ENCODE data around the gene KLK14.

The KLK14 gene, protein sequence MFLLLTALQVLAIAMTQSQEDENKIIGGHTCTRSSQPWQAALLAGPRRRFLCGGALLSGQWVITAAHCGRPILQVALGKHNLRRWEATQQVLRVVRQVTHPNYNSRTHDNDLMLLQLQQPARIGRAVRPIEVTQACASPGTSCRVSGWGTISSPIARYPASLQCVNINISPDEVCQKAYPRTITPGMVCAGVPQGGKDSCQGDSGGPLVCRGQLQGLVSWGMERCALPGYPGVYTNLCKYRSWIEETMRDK

DNA sequence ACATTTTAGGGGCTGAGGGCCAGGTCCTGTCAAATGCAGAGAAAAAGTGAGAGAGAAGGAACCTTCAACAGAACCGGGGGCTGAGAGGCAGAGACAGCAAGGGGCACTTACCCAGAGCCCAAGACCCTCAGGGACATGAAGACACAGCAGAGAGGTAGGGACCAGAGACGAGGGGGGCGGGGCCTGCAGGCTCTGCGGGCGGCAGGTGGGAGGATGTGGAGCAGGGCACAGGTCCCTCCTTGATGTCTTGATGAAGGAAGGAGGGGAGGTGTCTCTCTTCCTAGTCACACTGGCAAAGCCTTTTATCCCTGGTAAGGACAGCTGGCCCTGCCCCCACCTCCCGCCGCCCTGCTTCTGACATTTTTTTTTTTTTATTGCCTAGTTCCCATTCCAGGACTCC is at the start of gene KLK14:
Gene KLK14 (minus strand): TSS at position 277 of the 400 bp plus-strand sequence. CDS start 273 bp downstream, at position 4.
- DNase-seq = no peak

DNA sequence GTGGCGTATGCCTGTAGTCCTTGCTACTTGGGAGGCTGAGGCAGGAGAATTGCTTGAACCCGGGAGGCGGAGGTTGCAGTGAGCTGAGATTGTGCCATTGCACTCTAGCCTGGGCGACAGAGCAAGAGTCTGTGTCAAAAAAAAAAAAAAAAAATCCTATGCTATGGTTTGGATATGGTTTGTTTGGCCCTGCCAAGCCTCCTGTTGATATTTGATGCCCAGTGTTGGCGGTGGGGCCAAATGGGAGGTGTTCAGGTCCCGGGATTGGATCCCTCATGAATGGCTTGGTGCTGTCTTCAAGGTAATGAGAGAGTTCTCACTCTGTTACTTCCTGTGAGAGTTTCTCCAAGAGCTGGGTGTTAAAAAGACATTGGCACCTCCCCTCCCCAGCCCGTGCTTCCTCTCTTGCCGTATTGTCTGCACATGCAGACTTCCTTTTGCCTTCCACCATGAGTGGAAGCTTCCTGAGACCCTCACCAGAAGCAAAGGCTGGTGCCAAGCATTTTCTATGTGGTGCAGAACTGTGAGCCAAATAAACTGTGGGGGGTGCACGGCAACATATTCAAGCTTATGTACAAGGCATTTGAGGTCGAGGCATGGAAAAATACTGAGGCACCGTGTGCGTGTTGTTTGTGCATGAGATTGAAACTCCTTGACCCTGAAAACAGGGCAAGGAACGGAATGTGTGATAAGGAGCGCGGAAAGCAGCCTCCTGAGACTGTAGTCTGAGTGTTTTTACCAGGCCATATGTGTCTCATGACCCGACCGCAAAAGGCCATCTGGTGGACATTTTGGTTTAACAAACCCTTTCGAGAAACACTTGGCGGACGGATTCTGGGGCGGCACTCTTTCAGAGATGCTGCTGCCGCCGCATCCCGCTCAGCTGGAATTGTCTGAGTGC is 49.3 kb upstream of the KLK14 start:
- DNase-seq = peak in 1 of 56 donors; percentile 50

DNA sequence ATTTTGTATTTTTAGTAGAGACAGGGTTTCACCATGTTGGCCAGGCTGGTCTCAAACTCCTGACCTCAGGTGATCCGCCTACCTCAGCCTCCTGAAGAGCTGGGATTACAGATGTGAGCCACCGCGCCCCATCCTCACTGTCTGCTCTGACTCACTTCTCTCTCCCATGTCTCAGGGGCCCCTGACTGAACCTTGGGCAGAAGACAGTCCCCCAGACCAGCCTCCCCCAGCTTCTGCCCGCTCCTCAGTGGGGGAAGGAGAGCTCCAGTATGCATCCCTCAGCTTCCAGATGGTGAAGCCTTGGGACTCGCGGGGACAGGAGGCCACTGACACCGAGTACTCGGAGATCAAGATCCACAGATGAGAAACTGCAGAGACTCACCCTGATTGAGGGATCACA is 47.0 kb upstream of the KLK14 start:
- no peak for DNase-seq

DNA sequence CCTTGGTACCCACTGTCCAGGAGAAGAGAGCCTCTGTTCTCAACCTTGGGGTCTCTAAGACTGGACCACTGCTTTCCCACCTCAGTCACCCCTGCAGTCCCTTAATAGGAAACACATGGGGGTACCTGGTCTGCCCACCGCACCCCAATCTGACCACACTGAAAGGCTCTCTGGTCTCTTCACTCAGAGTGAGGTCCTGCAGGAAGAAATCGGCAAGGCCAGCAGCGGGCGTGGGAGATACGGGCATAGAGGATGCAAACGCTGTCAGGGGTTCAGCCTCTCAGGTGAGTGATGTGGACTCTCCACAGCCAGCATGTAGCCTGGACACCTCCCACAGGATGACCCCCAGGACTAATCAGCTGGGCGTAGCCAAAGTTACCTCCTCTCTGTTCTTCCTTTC is 45.5 kb upstream of the KLK14 start:
- DNase-seq = no peak

DNA sequence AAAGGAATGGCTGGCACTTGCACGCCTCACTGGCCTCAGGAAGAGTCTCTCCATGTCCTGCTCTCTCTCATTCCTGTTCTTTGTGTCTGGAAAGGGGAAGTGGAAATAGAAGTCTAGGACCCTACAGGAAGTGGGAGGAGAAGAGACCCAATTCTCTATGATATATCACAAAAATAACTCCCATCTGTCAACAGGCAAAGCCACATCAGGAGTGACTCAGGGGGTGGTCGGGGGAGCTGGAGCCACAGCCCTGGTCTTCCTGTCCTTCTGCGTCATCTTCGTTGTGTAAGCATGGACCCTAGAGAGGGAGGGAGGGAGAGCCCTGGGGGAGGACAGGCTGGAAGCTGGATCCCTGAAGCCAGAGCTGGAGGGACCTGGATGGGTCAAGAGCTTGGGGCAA is 45.1 kb upstream of the KLK14 start:
- peak in 2 of 56 donors; percentile 11 to 14 for DNase-seq

DNA sequence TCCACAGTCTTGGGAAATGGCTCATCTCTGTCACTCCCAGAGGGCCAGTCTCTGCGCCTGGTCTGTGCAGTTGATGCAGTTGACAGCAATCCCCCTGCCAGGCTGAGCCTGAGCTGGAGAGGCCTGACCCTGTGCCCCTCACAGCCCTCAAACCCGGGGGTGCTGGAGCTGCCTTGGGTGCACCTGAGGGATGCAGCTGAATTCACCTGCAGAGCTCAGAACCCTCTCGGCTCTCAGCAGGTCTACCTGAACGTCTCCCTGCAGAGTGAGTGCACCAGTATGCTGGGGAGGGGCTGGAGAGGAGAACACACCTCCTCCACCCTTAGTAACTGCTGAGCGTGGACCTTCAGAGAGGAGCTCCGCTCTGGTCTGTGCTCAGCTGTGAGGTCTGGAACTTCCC is 44.3 kb upstream of the KLK14 start:
- DNase-seq = no peak

DNA sequence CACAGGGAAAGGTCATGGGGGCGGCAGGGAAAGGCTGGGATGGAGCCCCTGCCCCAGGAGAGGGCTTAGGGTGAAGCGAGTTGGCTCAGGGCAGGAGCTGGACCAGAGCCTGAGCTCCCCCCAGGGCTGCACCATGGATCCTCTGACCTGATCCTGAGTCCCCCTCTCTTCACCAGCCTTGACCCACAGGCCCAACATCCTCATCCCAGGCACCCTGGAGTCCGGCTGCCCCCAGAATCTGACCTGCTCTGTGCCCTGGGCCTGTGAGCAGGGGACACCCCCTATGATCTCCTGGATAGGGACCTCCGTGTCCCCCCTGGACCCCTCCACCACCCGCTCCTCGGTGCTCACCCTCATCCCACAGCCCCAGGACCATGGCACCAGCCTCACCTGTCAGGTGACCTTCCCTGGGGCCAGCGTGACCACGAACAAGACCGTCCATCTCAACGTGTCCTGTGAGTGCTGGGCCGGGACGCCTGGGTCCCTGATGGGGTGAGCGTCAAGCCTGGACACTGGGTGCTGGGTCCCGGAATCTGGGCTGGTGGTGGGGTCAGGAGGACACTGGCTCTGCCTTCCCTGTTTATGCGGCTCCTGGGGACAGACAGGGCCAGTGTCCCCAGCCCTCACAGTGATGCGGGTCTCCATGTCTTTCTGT is 42.9 kb upstream of the KLK14 start:
- DNase-seq = no peak

DNA sequence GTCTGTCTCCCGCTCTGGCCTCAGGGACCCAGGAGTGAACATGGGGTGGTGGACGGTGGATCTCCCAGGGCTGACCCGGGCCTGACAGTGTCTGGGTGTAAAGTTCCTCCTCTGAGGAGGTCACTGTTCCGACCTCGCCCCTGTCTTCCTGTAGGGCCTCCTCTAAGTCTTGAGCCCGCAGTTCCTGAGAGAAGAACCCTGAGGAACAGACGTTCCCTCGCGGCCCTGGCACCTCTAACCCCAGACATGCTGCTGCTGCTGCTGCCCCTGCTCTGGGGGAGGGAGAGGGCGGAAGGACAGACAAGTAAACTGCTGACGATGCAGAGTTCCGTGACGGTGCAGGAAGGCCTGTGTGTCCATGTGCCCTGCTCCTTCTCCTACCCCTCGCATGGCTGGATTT is 42.0 kb upstream of the KLK14 start, which contains the start of gene SIGLEC9:
Gene SIGLEC9 (plus strand): TSS at position 178 of the 400 bp plus-strand sequence. CDS start 69 bp downstream, at position 247.
- peak in 9 of 56 donors; percentile 20 to 46 (median 27) for DNase-seq

DNA sequence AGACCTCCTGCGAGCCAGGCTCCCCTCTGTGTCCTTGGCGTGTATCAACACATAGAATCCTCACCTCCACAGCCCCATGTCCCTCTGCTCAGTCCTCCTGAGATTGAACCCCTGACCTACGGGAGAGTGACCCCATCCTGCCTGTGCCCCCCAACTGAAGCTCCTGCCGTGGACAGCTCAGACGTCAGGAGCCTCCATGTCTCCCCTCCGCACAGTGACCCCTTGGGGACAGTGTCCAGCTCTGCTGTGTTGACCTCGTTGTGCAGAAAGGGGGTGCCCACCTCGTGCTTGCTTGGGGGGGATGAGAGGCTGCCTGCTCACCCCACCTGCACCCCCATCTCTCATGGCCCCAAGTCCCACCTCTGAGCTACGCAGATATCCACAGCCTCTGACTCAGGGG is 41.5 kb upstream of the KLK14 start:
- no peak for DNase-seq

DNA sequence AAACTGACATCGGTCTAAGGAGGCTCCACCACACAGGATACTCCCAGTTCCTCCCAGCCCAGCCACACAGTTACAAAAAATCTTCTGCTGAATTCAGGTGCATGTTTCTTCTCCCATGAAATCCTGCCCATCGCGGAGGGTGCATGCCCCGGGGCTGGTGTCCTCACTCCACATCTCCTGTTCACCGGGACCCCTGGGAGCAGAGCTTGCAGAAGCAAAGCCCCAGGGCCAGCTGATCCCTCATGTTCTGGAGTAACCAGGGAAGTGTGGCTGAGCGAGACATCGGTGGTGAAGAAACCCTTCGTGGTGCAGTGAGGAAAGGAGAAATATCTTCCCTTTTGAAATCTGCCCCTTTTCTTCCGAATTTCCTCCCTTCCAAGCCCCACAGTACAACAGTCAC is 41.1 kb upstream of the KLK14 start:
- DNase-seq = no peak

DNA sequence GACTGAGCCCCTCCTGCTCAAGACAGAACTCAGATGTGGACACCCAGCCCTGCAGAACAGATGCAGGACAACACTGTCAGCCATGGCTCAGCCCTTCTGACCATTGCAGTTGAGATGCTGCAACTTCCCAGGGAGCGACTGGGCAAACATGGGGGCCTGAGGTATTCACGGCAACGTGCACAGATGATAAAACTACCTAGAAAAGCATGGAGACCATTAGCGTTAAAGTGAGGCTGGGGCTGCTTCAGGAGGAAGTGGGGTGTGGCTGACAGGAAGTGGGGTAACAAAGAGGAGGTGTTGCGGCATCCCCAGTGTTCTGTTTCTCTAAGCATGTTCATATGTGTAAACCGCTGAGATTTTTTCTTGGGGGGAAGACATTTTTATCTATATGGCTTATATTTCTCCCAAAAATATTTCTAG is 40.7 kb upstream of the KLK14 start:
- DNase-seq = no peak

DNA sequence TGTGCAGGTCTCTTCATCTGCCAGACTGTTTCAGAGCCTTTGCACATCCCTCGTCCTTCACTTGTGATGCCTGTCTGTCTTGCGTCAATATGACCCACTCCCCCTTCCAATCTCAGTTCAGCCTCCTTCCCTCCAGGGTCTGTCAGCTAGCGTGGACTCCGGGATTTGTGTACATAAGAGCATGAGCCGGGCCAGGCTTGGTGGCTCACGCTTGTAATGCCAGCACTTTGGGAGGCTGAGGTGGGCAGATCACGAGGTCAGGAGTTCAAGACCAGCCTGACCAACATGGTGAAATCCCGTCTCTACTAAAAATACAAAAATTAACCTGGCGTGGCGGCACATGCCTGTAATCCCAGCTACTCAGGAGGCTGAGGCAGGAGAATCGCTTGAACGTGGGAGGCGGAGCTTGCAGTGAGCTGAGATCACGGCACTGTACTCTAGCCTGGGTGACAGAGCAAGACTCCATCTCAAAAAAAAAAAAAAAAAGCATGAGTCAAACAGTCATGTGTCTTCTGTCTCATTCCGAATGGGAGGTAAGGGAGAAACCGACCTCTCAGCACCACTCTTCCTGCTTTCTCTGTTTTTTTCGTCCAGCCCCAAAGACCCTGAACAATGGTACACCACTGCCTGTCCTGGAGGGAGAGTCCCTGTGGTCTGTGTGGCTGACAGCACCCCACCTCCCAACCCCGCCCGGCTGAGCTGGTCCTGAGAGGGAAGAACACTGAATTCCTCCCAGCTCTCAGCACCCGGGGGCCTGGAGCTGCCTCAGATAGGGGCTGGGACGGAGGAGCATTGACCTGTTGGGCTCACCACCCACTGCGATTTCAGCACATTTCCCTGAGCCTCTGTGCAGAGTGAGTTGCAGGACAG is 39.7 kb upstream of the KLK14 start:
- DNase-seq = no peak

DNA sequence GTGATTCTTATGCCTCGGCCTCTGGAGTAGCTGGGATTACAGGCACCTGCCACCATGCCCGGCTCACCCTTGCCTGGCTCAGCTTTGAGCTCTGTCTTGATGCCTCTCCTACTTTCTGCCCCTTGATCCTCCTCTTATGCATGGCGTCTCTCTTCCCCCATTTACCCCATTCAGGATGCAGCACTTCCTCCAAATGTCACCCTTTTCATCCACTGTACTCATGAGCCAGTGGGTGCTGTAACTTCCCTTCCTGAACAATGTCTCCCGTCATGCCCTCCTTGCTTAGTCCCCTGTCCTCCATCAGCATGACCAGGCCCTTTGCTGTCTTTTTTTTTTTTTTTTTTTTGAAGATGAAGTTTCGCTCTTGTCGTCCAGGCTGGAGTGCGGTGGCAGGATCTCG is 38.6 kb upstream of the KLK14 start:
- no peak for DNase-seq

DNA sequence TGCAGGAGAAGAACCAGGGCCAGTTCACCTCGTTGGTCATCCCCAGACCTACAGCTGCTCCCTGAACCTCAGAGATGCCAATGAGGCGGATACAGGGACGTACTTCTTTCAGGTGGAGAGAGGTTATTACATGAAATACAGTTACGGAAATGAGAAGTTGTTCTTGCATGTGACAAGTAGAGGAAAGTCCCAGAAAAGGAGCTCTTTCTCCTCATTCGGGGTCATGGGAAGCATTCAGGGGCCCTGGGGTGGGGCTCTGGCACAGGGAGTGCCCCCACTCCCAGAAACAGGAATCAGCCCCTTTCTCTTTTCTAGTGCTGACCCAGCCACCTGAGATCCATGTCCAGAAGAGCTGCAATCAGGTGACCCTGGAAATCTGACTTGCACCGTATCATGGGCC is 37.5 kb upstream of the KLK14 start:
- no peak for DNase-seq

DNA sequence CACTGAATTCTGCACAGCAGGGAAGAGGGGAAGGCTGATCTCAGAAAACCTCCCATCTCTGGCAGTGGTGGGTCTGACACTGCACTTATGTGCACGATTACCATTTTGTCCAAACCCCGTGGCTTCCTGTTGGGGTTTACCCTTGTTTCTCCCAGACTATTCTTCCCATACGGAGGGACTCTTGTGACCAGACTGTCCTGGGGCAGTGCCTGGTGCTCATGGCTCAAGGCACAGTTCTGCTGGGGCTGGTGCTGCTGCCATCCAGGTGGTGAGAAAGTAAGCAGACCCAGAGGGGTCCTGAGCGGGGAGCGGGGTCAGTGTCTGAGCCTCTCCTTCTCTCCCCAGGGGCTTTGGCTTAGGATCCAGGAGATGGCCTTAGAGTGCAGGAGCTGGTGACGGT is 36.9 kb upstream of the KLK14 start:
- no peak for DNase-seq

DNA sequence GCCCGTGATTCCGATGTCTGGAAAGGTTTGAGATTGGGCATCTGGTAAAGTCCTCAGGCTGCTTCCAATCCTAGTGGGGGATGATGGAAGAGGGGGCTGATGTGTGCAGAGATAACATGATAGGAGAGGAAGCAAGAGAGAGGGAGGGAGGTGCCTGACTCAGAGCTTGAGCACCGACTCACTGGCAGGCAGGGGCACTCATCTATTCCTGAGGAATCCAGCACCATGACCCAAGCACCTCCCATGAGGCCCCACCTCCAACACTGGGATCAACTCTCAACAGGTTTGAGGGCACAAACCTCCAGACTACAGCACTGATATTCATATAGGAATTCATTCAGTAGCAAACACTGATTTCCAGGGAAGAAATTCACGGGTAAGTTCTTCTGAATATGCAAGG is 36.4 kb upstream of the KLK14 start:
- DNase-seq = no peak

DNA sequence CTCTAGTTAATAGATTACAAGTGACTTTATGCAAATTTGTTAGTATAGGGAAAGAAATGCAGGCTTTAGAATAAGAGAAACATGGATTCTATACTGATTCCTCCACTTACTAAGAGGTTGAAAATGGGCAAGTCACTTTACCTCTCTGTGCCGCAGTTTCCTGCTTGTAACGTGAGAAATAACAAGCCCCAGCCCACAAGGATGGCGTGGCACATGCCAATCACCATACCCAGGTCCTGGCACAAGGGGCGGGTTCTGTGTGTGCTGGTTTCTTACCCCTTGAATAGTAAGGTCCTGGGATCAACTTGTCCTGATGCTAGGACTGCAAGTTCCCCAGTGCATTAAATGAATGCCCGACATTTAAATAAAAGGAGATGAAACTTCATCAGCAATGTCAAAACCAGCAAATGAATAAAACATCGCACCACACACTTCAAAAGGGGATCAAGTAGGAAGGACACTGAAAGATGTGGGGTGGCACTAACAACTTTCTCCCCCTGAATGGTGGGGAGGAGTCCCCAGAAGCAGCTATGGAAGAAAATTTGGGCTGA is 34.1 kb upstream of the KLK14 start:
- DNase-seq = no peak

DNA sequence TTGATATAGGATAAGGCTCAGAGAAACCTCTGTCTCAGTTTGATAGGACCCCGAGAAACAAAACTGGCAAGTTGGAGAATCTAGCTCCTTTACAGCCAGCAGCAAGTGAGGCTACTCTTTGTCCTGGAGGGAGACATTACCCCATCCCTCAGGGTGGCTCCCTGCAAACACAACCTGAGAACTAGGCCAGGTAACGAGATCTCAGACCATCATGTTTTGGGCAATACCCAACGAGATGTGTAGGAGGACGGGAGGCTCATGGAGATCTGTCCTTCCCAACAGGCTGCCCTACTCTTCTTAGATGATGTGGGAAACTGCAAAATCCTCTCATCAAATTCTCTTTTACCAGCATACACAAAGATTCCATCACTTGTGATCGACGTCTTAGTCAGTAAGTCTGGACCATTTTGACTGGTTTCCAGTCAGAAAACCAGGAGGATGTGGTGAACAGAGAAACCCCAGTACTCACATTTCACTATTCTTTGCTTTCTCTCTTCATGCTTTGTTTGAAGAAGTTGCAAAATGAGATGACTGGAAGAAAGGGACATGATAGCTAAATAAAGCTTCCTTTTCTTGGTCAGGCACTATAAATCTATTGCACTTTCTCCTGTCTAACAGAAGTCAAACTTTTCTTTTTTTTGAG is 31.5 kb upstream of the KLK14 start:
- DNase-seq = no peak

DNA sequence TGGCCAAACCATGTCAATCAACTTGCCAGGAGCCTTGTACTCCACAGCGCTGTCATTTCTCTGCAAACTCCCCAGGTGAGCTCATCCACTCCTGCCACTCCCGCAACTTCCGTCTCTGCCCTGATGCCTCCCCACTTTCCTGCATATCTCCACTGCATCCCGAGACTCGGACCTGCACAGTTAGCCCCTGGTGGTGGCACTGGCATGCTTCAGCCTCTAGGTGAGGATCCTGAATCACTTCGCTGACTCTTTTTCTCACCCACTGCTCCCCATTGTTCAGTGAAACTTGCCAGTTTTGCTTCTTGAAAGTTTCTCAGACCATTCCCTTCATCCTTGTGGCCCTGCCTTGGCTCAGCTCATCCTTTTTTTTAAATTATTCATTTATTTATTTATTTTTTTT is 28.9 kb upstream of the KLK14 start:
- DNase-seq = no peak

DNA sequence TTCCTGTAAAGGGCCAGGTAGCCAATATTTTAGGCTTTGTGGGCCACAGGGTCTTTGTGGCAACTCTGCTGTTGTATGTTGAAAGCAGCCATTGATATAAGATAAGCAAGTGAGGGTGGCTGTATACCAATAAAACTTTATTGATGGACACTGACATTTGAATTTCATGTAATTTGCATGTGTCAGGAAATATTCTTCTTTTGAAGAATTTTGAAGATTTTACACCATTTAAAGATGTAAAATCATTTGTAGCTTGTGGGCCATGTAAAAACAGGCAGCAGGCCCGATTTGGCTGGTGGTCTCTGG is 27.9 kb upstream of the KLK14 start:
- no peak for DNase-seq

DNA sequence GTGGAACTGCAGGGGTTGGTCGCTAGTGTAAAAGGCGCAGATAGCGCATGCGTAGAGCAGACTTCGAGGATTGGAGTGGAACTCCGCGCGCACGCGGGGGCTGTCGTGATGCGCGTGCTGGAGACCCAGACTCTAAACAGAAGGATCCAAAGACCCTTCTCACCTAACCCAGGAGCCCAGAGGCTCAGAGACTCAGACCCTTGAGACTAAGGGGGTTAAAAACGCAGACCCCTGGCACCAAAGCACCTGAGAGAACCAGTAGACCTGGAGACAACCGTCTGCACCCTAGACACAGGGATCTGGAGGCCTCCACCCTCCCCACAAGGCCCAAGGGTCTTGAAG is 26.1 kb upstream of the KLK14 start:
- DNase-seq = peak in 13 of 56 donors; percentile 64 to 93 (median 82)

All from amygdala (tissue), 56 donors.